SH-SY5Y (cell line): ENCODE results near the gene UBE2E1.

ENCODE experiments used
- GATA2 ChIP-seq: IDR thresholded peaks from 2 replicates; pipeline ENCODE4 v1.6.1; 2011; ENCODE audit warnings: mild to moderate bottlenecking, low read depth, low read length
- GATA3 ChIP-seq: IDR thresholded peaks from 2 replicates; pipeline ENCODE4 v1.6.1; 2011; ENCODE audit warnings: low read depth, mild to moderate bottlenecking, low read length, moderate library complexity

DNA sequence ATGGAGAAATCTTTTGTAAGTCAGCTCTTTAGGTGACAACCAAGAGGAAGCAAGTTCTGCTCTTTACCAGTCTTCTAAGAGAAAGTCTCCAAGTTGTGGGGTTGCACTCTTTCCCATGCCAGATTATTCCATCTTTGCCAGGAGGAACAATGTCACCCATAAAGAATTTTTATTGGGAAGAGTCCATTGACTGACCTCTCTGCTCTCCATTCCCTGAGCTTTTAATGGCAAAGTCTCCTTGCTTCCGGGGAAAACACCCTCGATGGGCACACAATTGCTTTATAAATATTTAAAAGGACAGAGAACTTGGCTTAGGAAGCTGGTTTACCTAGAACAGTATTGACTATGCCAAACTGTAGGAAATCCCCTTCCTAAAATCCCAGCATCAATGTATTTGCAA is 19.9 kb upstream of the UBE2E1 start:
- no peak for TF ChIP-seq GATA3
- TF ChIP-seq GATA2, result no peak
